Mesenchymal stem cell (in vitro differentiated cells and primary cell): Measurements from ENCODE around the gene TMF1.

Experiments used
- DNase-seq: peaks from one replicate; pipeline ENCODE4 v3.0.0-alpha.2; 2013
- H2AFZ ChIP-seq: one replicate; pipeline ENCODE4 v1.6.1; 2013; ENCODE audit warnings: low read depth, mild to moderate bottlenecking, control low read depth, inconsistent platforms, low read length, moderate library complexity
- H2AK5ac ChIP-seq: 2 replicates; pipeline ENCODE4 v1.6.1; 2013; ENCODE audit warnings: low read length, moderate library complexity, mild to moderate bottlenecking, inconsistent platforms; ENCODE audit not compliant: severe bottlenecking
- H2BK120ac ChIP-seq: one replicate; pipeline ENCODE4 v1.6.1; 2013; ENCODE audit warnings: low read depth, mild to moderate bottlenecking, inconsistent platforms, low read length, moderate library complexity
- H2BK12ac ChIP-seq, 2 experiments: one replicate each; pipeline ENCODE4 v1.6.1; 2013; ENCODE audit warnings: inconsistent platforms in 2 of 2, low read length in 2 of 2, mild to moderate bottlenecking in 2 of 2, moderate library complexity in 2 of 2, control low read depth in 1 of 2
- H2BK15ac ChIP-seq: one replicate; pipeline ENCODE4 v1.6.1; 2013; ENCODE audit warnings: mild to moderate bottlenecking, low read depth, inconsistent platforms; ENCODE audit not compliant: poor library complexity, severe bottlenecking
- H2BK5ac ChIP-seq: 2 replicates; pipeline ENCODE4 v1.6.1; 2013; ENCODE audit warnings: low read depth, mild to moderate bottlenecking, low read length, control low read depth, inconsistent platforms; ENCODE audit not compliant: poor library complexity, severe bottlenecking
- H3K14ac ChIP-seq, 2 experiments: one replicate each; pipeline ENCODE4 v1.6.1; 2013; ENCODE audit warnings: inconsistent platforms in 2 of 2, low read length in 2 of 2, control low read depth in 1 of 2, mild to moderate bottlenecking in 1 of 2, moderate library complexity in 1 of 2
- H3K18ac ChIP-seq, 2 experiments: one replicate each; pipeline ENCODE4 v1.6.1; 2013; ENCODE audit warnings: inconsistent platforms in 2 of 2, low read length in 2 of 2, control low read depth in 1 of 2, low read depth in 1 of 2, mild to moderate bottlenecking in 1 of 2
- H3K23ac ChIP-seq, 2 experiments: one replicate each; pipeline ENCODE4 v1.6.1; 2013; ENCODE audit warnings: inconsistent platforms in 2 of 2, low read length in 2 of 2, mild to moderate bottlenecking in 2 of 2, moderate library complexity in 2 of 2, control low read depth in 1 of 2
- H3K27ac ChIP-seq: 2 replicates; pipeline ENCODE4 v1.5.1; 2013; ENCODE audit warnings: mild to moderate bottlenecking, moderate library complexity, low read length, control low read depth, inconsistent platforms; ENCODE audit not compliant: poor library complexity, severe bottlenecking
- H3K27me3 ChIP-seq, 2 experiments: 2 replicates each; pipeline versions ENCODE4 v1.6.1 to v1.7.0; 2013; ENCODE audit warnings: low read length in 2 of 2, mild to moderate bottlenecking in 2 of 2, moderate library complexity in 2 of 2, control low read depth in 1 of 2, inconsistent platforms in 1 of 2; ENCODE audit not compliant: control insufficient read depth in 1 of 2, insufficient read depth in 1 of 2
- H3K36me3 ChIP-seq, 2 experiments: 2 replicates each; pipeline versions ENCODE4 v1.6.1 to v1.7.0; 2013; ENCODE audit warnings: low read length in 2 of 2, control low read depth in 1 of 2, inconsistent platforms in 1 of 2, low read depth in 1 of 2, mild to moderate bottlenecking in 1 of 2; ENCODE audit not compliant: insufficient read depth in 2 of 2, control insufficient read depth in 1 of 2
- H3K4ac ChIP-seq, 2 experiments: one replicate each; pipeline ENCODE4 v1.6.1; 2013; ENCODE audit warnings: inconsistent platforms in 2 of 2, low read length in 2 of 2, mild to moderate bottlenecking in 2 of 2, moderate library complexity in 2 of 2, control low read depth in 1 of 2, low read depth in 1 of 2
- H3K4me1 ChIP-seq: 2 replicates; pipeline ENCODE4 v1.6.1; 2013; ENCODE audit warnings: low read depth, low read length, control low read depth; ENCODE audit not compliant: control insufficient read depth, insufficient read depth
- H3K4me2 ChIP-seq: 2 replicates; pipeline ENCODE4 v1.6.1; 2013; ENCODE audit warnings: low read length, mild to moderate bottlenecking, inconsistent platforms; ENCODE audit not compliant: poor library complexity, severe bottlenecking
- H3K4me3 ChIP-seq, 2 experiments: 2 replicates each; pipeline versions ENCODE4 v1.5.1 to v1.7.0; 2013; ENCODE audit warnings: low read length in 2 of 2, mild to moderate bottlenecking in 2 of 2, control low read depth in 1 of 2, low read depth in 1 of 2; ENCODE audit not compliant: insufficient read depth in 1 of 2
- H3K79me1 ChIP-seq: replicated peaks from 2 replicates; pipeline ENCODE4 v1.6.1; 2013; ENCODE audit warnings: mild to moderate bottlenecking, control low read depth, low read length, inconsistent platforms; ENCODE audit not compliant: poor library complexity, severe bottlenecking
- H3K9ac ChIP-seq: 2 replicates; pipeline ENCODE4 v1.7.0; 2013; ENCODE audit warnings: mild to moderate bottlenecking, low read length, moderate library complexity
- H3K9me3 ChIP-seq: 2 replicates; pipeline ENCODE4 v1.7.0; 2013; ENCODE audit warnings: mild to moderate bottlenecking, low read length; ENCODE audit not compliant: control insufficient read depth
- H4K8ac ChIP-seq: one replicate; pipeline ENCODE4 v1.6.1; 2013; ENCODE audit warnings: inconsistent platforms, mild to moderate bottlenecking, low read length, moderate library complexity
- H4K91ac ChIP-seq: one replicate; pipeline ENCODE4 v1.6.1; 2013; ENCODE audit warnings: mild to moderate bottlenecking, low read length, inconsistent platforms
- WGBS: methylation state at CpG from one replicate; pipeline ENCODE4 v1.1.7; 2013; ENCODE audit warnings: mixed read lengths; 5-methylcytosine and 5-hydroxymethylcytosine counted together

Gene TMF1

DNA sequence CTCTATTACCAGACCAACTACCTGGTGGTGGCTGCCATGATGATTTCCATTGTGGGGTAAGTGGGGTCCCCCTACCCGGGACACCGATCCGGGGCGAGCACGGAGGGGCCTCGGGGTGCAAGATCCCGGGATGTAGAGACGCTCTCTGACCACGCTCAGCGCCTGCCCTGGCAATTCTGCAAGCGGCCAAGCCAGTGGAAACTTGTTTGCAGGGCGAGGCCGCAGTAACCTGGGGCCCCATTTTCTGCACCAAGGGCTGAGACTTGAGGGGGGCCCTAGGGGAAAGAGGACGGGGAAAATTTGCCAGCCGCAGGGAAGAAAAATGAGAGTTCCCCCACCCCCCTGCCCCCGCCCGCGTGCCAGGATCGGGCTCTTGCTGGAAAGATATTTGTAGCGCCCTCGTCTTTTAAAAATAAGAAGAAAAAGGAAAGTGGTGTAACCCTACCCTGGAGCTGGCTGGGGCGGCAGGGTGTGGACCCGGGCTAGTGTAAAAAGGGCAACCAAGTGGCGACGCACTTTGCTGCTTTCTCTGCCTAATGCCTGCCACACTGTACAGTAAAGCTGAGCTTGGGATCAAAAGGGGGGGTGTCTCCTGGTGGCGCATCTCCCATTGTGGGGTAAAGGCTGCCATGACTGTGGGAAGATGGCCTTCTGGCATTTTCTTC is 33.2 kb upstream of the TMF1 start:
- peaks cover 16% of the 10 kb centered on the region for H3K4me1 ChIP-seq
- H2AFZ ChIP-seq = peak overlapping the region; percentile 84
- peak overlapping the region; percentile 59 to 95 for H3K18ac ChIP-seq
- peak overlapping the region; percentile 90 for H3K27ac ChIP-seq
- peak overlapping the region; percentile 85 for H2BK5ac ChIP-seq
- H4K8ac ChIP-seq = peak overlapping the region; percentile 79
- H4K91ac ChIP-seq = peak overlapping the region; percentile 72
- peak overlapping the region; percentile 59 for H2AK5ac ChIP-seq
- H3K14ac ChIP-seq = peak overlapping the region in 1 of 2 experiments; percentile 92
- H3K9me3 ChIP-seq = no peaks in the 10 kb centered on the region
- H3K4me3 ChIP-seq = peak overlapping the region; percentile 77 to 94
- peak overlapping the region; percentile 96 for H3K9ac ChIP-seq
- H3K79me1 ChIP-seq = peaks cover 4% of the 10 kb centered on the region
- peak; percentile 54 for DNase-seq
- H3K23ac ChIP-seq = peak overlapping the region in 1 of 2 experiments; percentile 57
- peak overlapping the region; percentile 67 for H2BK120ac ChIP-seq
- peak overlapping the region in 1 of 2 experiments; percentile 83 for H2BK12ac ChIP-seq
- H3K36me3 ChIP-seq = peaks cover 0 to 14% of the 10 kb centered on the region in 2 experiments
- peak overlapping the region; percentile 90 to 98 for H3K4ac ChIP-seq
- peak overlapping the region; percentile 80 for H3K4me2 ChIP-seq
- under 1% methylated on average over 26 of the region's 26 CpGs for WGBS
- peak overlapping the region; percentile 82 for H2BK15ac ChIP-seq
- H3K27me3 ChIP-seq = no peaks in the 10 kb centered on the region

DNA sequence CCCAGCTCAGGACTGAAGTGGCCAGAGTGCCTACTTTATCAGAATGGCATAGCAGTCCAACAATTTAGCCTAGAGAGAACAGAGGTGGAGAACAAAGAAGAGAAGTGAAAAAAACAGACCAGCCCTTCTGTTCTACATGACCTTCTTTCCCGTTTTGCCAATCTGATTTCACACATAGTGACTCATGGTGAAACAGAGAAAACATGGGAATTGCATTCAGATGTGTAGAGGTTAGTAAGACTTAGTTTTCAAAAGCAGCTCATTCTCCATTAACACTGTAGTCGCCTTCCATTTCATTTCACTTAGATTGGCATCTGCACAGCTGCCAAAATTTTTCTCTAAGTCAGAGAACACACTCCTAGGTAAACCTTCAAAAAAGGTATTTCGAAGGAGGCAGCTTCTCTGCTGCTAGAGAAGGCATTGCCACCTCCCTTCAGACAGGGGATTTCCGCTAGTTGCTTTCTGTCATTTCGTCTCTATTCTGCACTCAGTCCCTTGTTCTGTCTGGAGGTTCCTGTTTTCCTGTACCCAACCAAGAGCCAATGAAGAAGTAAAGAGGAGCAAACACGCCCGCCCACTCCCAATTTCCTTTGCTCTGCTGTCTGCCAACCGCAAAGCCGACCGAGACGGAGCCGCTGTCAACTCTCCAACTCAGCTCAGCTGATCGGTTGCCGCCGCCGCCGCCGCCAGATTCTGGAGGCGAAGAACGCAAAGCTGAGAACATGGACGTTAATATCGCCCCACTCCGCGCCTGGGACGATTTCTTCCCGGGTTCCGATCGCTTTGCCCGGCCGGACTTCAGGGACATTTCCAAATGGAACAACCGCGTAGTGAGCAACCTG is 32.4 kb upstream of the TMF1 start, which contains the start of gene ARL6IP5:
Gene ARL6IP5, plus strand, starts transcription at position 612 of the 842 bp plus-strand sequence. Its CDS starts 111 bp downstream, at position 723.
- peaks cover 4% of the 10 kb centered on the region for H3K79me1 ChIP-seq

DNA sequence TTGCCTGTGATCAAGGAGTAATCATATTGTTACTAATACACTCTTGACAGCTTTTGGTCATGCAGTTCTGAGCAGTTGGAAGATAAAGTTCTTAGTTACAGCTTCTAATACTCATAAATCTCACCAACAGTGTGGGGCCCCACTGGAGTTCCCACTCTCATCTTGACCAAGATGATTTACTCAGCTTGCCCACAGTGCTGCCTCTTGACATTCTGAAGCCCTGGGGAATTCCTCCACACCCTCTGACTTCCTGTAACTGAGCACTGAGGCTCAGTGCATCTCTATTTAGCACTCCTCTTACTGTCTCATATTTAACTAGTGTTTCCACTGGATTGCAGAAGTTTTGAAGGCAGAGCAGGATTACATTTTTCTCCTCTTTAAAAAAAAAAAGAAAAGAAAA is 30.7 kb upstream of the TMF1 start:
- Histone ChIP-seq H3K4ac (no peak overlapping the region), H3K27me3 (no peaks in the 10 kb centered on the region), H3K4me2 (no peak overlapping the region), H3K9ac (peak overlapping the region; percentile 96), H2BK15ac (no peak overlapping the region), H2AK5ac (no peak overlapping the region), H3K36me3 (peaks cover 0 to 4% of the 10 kb centered on the region in 2 experiments), H3K79me1 (peaks cover 4% of the 10 kb centered on the region), H3K4me3 (peak overlapping the region in 1 of 2 experiments; percentile 36), H2BK5ac (no peak overlapping the region), H3K23ac (no peak overlapping the region), H3K27ac (peak overlapping the region; percentile 65), H2AFZ (no peak overlapping the region), H2BK120ac (no peak overlapping the region), H3K9me3 (no peaks in the 10 kb centered on the region), H4K8ac (no peak overlapping the region), H3K18ac (no peak overlapping the region), H3K14ac (no peak overlapping the region), H3K4me1 (peaks cover 16% of the 10 kb centered on the region), H4K91ac (no peak overlapping the region), H2BK12ac (no peak overlapping the region)
- DNase-seq = peak; percentile 90

More for the DNA sequence above, 32.4 kb upstream of the TMF1 start, which contains the start of gene ARL6IP5:
- Histone ChIP-seq H3K4me1 (peaks cover 16% of the 10 kb centered on the region), H4K91ac (peak within 1 kb of the TSS; percentile 72), H3K4me2 (peak within 1 kb of the TSS; percentile 80), H3K4me3 (peak within 1 kb of the TSS; percentile 77 to 94), H3K14ac (peak within 1 kb of the TSS in 1 of 2 experiments; percentile 92), H2BK12ac (peak within 1 kb of the TSS; percentile 25 to 83), H3K23ac (peak within 1 kb of the TSS in 1 of 2 experiments; percentile 57), H2AK5ac (peak within 1 kb of the TSS; percentile 59), H2BK5ac (peak within 1 kb of the TSS; percentile 85), H3K9me3 (no peaks in the 10 kb centered on the region), H2BK120ac (peak within 1 kb of the TSS; percentile 67), H3K18ac (peak within 1 kb of the TSS; percentile 59 to 95), H2BK15ac (peak within 1 kb of the TSS; percentile 82), H3K36me3 (peaks cover 0 to 13% of the 10 kb centered on the region in 2 experiments), H2AFZ (peak within 1 kb of the TSS; percentile 84), H3K9ac (peak within 1 kb of the TSS; percentile 96), H3K27me3 (no peaks in the 10 kb centered on the region), H3K4ac (peak within 1 kb of the TSS; percentile 90 to 98), H3K27ac (peak within 1 kb of the TSS; percentile 90), H4K8ac (peak within 1 kb of the TSS; percentile 79)
- WGBS = 2% methylated on average over 24 of the region's 32 CpGs
- DNase-seq = peak; percentile 93

DNA sequence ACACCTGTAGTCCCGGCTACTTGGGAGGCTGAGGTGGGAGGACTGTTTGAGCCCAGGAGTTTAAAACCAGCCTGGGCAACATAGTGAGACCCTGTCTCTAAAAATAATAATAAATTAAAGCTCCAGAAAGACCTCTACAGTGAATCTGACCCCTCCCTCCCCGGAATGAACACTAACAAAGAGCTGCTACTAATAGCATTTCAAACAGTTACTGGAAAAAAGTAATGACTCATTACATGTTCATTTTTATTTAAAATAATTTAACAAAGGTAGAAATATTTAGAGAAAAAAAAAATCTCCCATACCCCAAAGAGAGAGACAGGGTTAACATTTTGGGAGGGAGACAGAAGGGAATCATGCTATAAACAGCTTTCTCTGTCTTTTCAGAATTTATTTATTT is 30.2 kb upstream of the TMF1 start:
- 60% methylated on average over 1 of the region's 2 CpGs for WGBS
- H2BK15ac ChIP-seq = no peak overlapping the region

More for the DNA sequence above, 30.2 kb upstream of the TMF1 start:
- Histone ChIP-seq H3K18ac (no peak overlapping the region), H3K36me3 (peaks cover 0 to 2% of the 10 kb centered on the region in 2 experiments), H3K9me3 (no peaks in the 10 kb centered on the region), H3K4me3 (peak overlapping the region in 1 of 2 experiments; percentile 36), H2AFZ (no peak overlapping the region), H3K27me3 (no peaks in the 10 kb centered on the region), H3K9ac (peak overlapping the region; percentile 96), H3K23ac (no peak overlapping the region), H2BK12ac (no peak overlapping the region), H4K91ac (no peak overlapping the region), H2AK5ac (no peak overlapping the region), H4K8ac (no peak overlapping the region), H2BK120ac (no peak overlapping the region), H3K4me1 (peaks cover 17% of the 10 kb centered on the region), H2BK5ac (no peak overlapping the region), H3K14ac (no peak overlapping the region), H3K27ac (peak overlapping the region; percentile 65), H3K79me1 (peaks cover 4% of the 10 kb centered on the region), H3K4me2 (no peak overlapping the region), H3K4ac (no peak overlapping the region)
- DNase-seq = no peak
